Loucy (cell line): ENCODE measurements around the gene CEP135.
A peak's percentile ranks its signal among the peaks of the same experiment; 100 is the strongest.

Experiments used
- H2AFZ ChIP-seq: fragments of 200-600 bp; sonication (generic); 2 replicates; pipeline ENCODE4 v1.6.0; 2016; ENCODE audit warnings: antibody characterized with exemption, mild to moderate bottlenecking, low read length, moderate library complexity
- H3F3A ChIP-seq: fragments of 200-600 bp; 2 replicates; pipeline ENCODE4 v1.6.0; 2016; ENCODE audit warnings: antibody characterized with exemption, low read depth, mild to moderate bottlenecking
- H3K27me3 ChIP-seq: fragments of 200-600 bp; sonication (generic); 2 replicates; pipeline ENCODE4 v1.6.1; 2014; ENCODE audit warnings: low read length, mild to moderate bottlenecking; ENCODE audit not compliant: insufficient read depth, poor library complexity, severe bottlenecking
- H3K36me3 ChIP-seq: fragments of 200-600 bp; sonication (generic); 2 replicates; pipeline ENCODE4 v1.6.1; 2016; ENCODE audit warnings: low read length; ENCODE audit not compliant: insufficient read depth
- H3K4me1 ChIP-seq: fragments of 200-600 bp; sonication (generic); 2 replicates; pipeline ENCODE4 v1.5.1; 2014; ENCODE audit warnings: low read length, mild to moderate bottlenecking; ENCODE audit not compliant: insufficient read depth, poor library complexity, severe bottlenecking
- H3K4me2 ChIP-seq: fragments of 200-600 bp; sonication (generic); 2 replicates; pipeline ENCODE4 v1.6.0; 2014; ENCODE audit warnings: antibody characterized with exemption, low read length, low read depth, mild to moderate bottlenecking; ENCODE audit not compliant: poor library complexity, severe bottlenecking
- H3K4me3 ChIP-seq: fragments of 200-600 bp; sonication (generic); 2 replicates; pipeline ENCODE4 v1.5.1; 2014; ENCODE audit warnings: low read length, mild to moderate bottlenecking, mixed read lengths; ENCODE audit not compliant: poor library complexity, severe bottlenecking
- H3K79me2 ChIP-seq: fragments of 200-600 bp; sonication (generic); 2 replicates; pipeline ENCODE4 v1.6.1; 2014; ENCODE audit warnings: low read length; ENCODE audit not compliant: insufficient read depth
- H3K9ac ChIP-seq: fragments of 200-600 bp; sonication (generic); 2 replicates; pipeline ENCODE4 v1.6.0; 2014; ENCODE audit warnings: mild to moderate bottlenecking, low read depth, low read length, moderate library complexity; ENCODE audit not compliant: poor library complexity, severe bottlenecking
- H3K9me2 ChIP-seq: fragments of 200-600 bp; sonication (generic); replicated peaks from 2 replicates; pipeline ENCODE4 v1.6.1; 2016; ENCODE audit warnings: low read depth, low read length, mixed read lengths
- H3K9me3 ChIP-seq: fragments of 200-600 bp; sonication (generic); 2 replicates; pipeline ENCODE4 v1.6.1; 2014; ENCODE audit warnings: mild to moderate bottlenecking, antibody characterized with exemption, low read length, low read depth; ENCODE audit not compliant: insufficient read depth
- H4K20me1 ChIP-seq: fragments of 200-600 bp; sonication (generic); 2 replicates; pipeline ENCODE4 v1.6.0; 2014; ENCODE audit warnings: antibody characterized with exemption, low read length, mild to moderate bottlenecking; ENCODE audit not compliant: insufficient read depth, poor library complexity, severe bottlenecking
- EZH2phosphoT487 ChIP-seq: fragments of 200-600 bp; IDR thresholded peaks from 2 replicates; pipeline ENCODE4 v1.6.1; 2018; ENCODE audit warnings: antibody characterized with exemption, mild to moderate bottlenecking, moderate library complexity, borderline replicate concordance
- TF ChIP-seq, protein P1 (sequence below): fragments of 200-600 bp; sonication (generic); conservative IDR thresholded peaks from 2 replicates; pipeline ENCODE4 v1.5.1; 2014; ENCODE audit warnings: mild to moderate bottlenecking, antibody characterized with exemption, low read length

Gene CEP135

DNA sequence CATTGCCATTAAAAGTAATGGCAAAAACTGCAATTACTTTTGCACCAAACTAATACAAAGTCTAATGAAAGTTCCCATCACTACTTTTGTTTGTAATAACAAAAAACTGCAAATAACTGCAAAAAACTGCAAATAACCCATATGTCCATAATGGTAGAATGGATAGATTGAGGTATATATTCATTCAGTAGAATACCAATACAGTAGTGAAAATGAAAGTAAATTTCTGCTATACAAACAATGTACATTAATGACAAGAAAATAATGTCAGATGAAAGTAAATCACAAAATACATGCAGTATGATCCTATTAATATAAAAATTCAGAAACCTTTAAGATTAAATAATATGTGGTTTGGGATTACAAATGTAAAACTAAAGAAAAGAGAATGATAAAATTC is 41.3 kb upstream of the CEP135 start:
- Histone ChIP-seq H3K27me3 (no peaks in the 10 kb centered on the region), H3F3A (no peaks in the 10 kb centered on the region), H3K9ac (no peak overlapping the region), H3K36me3 (peaks cover 8% of the 10 kb centered on the region; the same call in 1 of the 2 replicates), H3K79me2 (no peaks in the 10 kb centered on the region), H3K4me3 (peak overlapping the region; percentile 64), H4K20me1 (no peaks in the 10 kb centered on the region), H3K9me3 (no peaks in the 10 kb centered on the region), H2AFZ (peak overlapping the region; percentile 13; the same call in 1 of the 2 replicates), H3K9me2 (no peaks in the 10 kb centered on the region), H3K4me1 (peaks cover 11% of the 10 kb centered on the region), H3K4me2 (peak overlapping the region; percentile 79)
- no peak for TF ChIP-seq EZH2phosphoT487
- TF ChIP-seq, protein P1, sequence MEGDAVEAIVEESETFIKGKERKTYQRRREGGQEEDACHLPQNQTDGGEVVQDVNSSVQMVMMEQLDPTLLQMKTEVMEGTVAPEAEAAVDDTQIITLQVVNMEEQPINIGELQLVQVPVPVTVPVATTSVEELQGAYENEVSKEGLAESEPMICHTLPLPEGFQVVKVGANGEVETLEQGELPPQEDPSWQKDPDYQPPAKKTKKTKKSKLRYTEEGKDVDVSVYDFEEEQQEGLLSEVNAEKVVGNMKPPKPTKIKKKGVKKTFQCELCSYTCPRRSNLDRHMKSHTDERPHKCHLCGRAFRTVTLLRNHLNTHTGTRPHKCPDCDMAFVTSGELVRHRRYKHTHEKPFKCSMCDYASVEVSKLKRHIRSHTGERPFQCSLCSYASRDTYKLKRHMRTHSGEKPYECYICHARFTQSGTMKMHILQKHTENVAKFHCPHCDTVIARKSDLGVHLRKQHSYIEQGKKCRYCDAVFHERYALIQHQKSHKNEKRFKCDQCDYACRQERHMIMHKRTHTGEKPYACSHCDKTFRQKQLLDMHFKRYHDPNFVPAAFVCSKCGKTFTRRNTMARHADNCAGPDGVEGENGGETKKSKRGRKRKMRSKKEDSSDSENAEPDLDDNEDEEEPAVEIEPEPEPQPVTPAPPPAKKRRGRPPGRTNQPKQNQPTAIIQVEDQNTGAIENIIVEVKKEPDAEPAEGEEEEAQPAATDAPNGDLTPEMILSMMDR, result no peak

DNA sequence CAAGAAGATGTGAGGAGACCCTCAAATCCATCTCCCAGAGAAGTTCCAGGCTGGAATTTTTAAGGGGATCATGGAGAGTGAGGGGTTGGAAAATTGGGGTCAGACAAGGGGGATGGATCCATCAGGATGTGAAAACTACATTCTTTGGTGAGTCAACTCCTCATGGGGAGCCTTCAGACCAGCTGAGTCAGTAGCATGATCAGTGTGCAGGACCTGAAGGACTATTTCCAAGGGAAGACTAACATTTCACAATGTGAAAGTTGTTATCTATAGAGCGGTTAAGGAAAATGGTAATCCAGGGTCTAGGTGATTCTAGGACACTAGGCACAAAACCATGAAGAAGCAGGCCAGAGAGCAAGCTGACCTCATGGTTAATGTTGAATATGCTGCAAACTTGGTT is 38.6 kb upstream of the CEP135 start:
- H3K4me2 ChIP-seq, result no peak overlapping the region
- H3K9me3 ChIP-seq, result no peaks in the 10 kb centered on the region
- H3K9ac ChIP-seq, result no peak overlapping the region

GRCh38 chr4:55912249-55912648 is 36.5 kb upstream of the CEP135 start:
- no peak overlapping the region for H3K4me3 ChIP-seq
- no peak overlapping the region for H3K9ac ChIP-seq
- H3K36me3 ChIP-seq, result no peaks in the 10 kb centered on the region
- H3K27me3 ChIP-seq, result no peaks in the 10 kb centered on the region
- no peak overlapping the region for H3K4me2 ChIP-seq
- H4K20me1 ChIP-seq, result no peaks in the 10 kb centered on the region
- H2AFZ ChIP-seq, result no peak overlapping the region
- TF ChIP-seq, protein P1, result no peak
- TF ChIP-seq EZH2phosphoT487, result no peak
- peaks cover 4% of the 10 kb centered on the region for H3K4me1 ChIP-seq
- no peaks in the 10 kb centered on the region for H3F3A ChIP-seq
- no peaks in the 10 kb centered on the region for H3K9me3 ChIP-seq
- H3K79me2 ChIP-seq, result no peaks in the 10 kb centered on the region
- H3K9me2 ChIP-seq, result no peaks in the 10 kb centered on the region

More for the DNA sequence above, 38.6 kb upstream of the CEP135 start:
- Histone ChIP-seq H3F3A (no peaks in the 10 kb centered on the region), H3K9me2 (no peaks in the 10 kb centered on the region), H3K4me1 (peaks cover 11% of the 10 kb centered on the region), H3K79me2 (no peaks in the 10 kb centered on the region), H3K27me3 (no peaks in the 10 kb centered on the region), H4K20me1 (no peaks in the 10 kb centered on the region), H2AFZ (no peak overlapping the region), H3K36me3 (no peaks in the 10 kb centered on the region), H3K4me3 (no peak overlapping the region)
- TF ChIP-seq, protein P1, result no peak
- no peak for TF ChIP-seq EZH2phosphoT487
